ENCODE results near the gene MTA2.
"Not testable (repeated sequence)": the region's sequence is repeated elsewhere in the genome, so short reads cannot be mapped to it uniquely, and the experiment has no call there.

Gene MTA2

GRCh38 chr11:62601372-62602140, at the start of gene MTA2:
Gene MTA2, minus strand, starts transcription at chr11:62601865. Its CDS starts 415 bp downstream, at chr11:62601450.
- peak; percentile 89 for DNase-seq

- DNase-seq, result not testable (repeated sequence)
These were observed 48.6 kb upstream of the MTA2 start for GRCh38 chr11:62650283-62650682.

GRCh38 chr11:62649486-62649885, 47.8 kb upstream of the MTA2 start:
- DNase-seq, result no peak

GRCh38 chr11:62648967-62649364, 47.3 kb upstream of the MTA2 start:
- DNase-seq, result no peak

- no peak for DNase-seq
These were observed 46.7 kb upstream of the MTA2 start for GRCh38 chr11:62648185-62648966.

- no peak for DNase-seq
These were observed 45.9 kb upstream of the MTA2 start for GRCh38 chr11:62647609-62648005.

- DNase-seq, result no peak
These were observed 45.4 kb upstream of the MTA2 start for GRCh38 chr11:62646825-62647608.

- DNase-seq, result peak; percentile 82
These were observed 44.5 kb upstream of the MTA2 start, which contains the start of gene GANAB for GRCh38 chr11:62645946-62646824. Gene GANAB, minus strand, starts transcription at chr11:62646613. Its CDS starts 14 bp downstream, at chr11:62646599.

GRCh38 chr11:62645671-62645945, 43.9 kb upstream of the MTA2 start:
- DNase-seq, result no peak

GRCh38 chr11:62644220-62644619, 42.6 kb upstream of the MTA2 start:
- DNase-seq, result no peak

GRCh38 chr11:62632492-62632891, 30.8 kb upstream of the MTA2 start:
- no peak for DNase-seq

- no peak for DNase-seq
These were observed 26.0 kb upstream of the MTA2 start for GRCh38 chr11:62627713-62628112.

- no peak for DNase-seq
These were observed 20.9 kb upstream of the MTA2 start for GRCh38 chr11:62622476-62623089.

- peak; percentile 88 for DNase-seq
These were observed 20.2 kb upstream of the MTA2 start, which contains the start of gene B3GAT3 for GRCh38 chr11:62621567-62622470. Gene B3GAT3, minus strand, starts transcription at chr11:62621986. Its CDS starts 39 bp downstream, at chr11:62621947.

GRCh38 chr11:62621027-62621566, 19.4 kb upstream of the MTA2 start:
- DNase-seq, result no peak

- not testable (repeated sequence) for DNase-seq
These were observed 15.3 kb upstream of the MTA2 start for GRCh38 chr11:62616957-62617356.

GRCh38 chr11:62615521-62615920, 13.9 kb upstream of the MTA2 start:
- no peak for DNase-seq

- no peak for DNase-seq
These were observed 12.6 kb upstream of the MTA2 start for GRCh38 chr11:62614275-62614674.

GRCh38 chr11:62613291-62613778, 11.7 kb upstream of the MTA2 start:
- DNase-seq, result no peak
